ENCODE measurements around the gene LDB3.
"Not testable (repeated sequence)": the region's sequence is repeated elsewhere in the genome, so short reads cannot be mapped to it uniquely, and the experiment has no call there.

The LDB3 gene

GRCh38 chr10:86668297-86669165 is at the start of gene LDB3:
Gene LDB3, plus strand, starts transcription at chr10:86668511. Its CDS starts 181 bp downstream, at chr10:86668692.
- DNase-seq = no peak

DNA sequence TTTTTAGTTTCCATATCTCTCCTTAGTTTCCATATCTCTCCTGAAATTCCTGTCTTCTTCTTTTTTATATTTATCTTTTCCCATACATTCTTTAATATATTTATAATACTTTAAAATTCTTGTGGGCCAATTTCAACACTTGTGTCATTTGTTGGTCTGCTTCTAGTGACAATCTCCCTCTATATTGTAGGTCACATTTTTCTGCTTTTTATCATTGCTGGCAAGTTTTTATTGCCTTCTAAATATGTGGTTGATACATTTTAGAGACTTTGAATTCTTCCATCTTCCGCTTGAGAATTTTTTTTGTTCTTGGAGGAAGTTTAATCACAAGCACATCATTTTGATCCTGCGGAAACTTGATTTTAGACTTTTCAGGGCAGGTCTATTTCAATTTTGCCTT is 40.0 kb upstream of the LDB3 start:
- no peak for DNase-seq

DNA sequence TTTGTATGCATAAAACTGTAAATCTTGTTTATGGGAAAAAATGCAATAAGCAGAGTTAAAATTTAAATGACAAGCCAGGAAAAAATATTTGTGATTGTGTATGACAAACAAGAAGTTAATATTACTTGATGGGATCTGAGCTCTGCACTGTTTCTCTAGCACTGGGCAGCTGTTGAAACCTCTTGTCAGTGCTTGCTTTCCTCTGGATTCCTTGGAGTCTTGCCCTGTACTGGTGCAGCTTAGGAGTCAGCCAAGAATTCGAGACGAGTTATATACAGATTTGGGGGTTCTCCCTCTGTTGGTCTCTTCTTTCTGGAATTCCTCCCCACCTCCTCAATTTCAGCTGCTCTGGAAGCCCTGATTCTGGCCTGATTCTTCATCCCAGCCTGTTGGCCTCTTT is 38.2 kb upstream of the LDB3 start:
- DNase-seq = no peak

- no peak for DNase-seq
These were observed 36.1 kb upstream of the LDB3 start for GRCh38 chr10:86632009-86632800.

DNA sequence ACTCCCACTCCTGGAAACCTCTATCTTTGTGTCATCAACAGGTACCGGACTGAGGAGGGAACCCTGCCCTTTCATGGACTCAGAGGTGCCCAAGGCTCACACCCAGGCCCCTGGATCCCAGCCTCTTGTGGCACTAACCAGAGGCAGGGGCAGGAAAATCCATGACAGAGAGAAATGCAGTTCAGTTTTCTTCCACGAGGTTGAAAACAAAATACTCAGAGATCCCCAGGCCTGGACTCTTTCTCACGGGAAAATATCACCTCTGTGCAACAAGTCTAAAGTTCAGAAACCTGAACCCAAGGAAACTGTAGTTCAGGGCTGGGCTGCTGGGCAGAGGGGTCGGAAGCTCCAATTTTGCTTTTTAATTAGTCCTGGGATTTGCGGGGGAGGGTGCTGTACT is 35.4 kb upstream of the LDB3 start:
- DNase-seq = no peak

DNA sequence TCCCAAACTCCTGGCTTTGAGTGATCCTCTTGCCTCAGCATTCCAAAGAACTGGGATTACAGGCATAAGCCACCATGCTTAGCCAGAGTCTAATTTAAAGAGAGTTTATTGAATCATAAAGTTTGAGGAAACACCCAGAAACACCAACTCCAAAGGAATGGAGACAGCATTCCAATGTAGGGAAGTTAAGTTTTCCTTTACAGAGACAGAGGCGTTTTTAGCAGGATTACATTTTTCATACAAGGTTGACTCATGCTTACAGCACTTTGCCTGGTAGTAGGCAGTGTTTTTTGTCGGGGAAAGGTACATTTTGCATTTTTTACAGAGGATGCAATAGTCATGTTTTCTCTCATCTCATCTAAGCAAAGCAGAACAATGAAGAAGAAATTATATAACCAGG is 32.9 kb upstream of the LDB3 start:
- DNase-seq = no peak

DNA sequence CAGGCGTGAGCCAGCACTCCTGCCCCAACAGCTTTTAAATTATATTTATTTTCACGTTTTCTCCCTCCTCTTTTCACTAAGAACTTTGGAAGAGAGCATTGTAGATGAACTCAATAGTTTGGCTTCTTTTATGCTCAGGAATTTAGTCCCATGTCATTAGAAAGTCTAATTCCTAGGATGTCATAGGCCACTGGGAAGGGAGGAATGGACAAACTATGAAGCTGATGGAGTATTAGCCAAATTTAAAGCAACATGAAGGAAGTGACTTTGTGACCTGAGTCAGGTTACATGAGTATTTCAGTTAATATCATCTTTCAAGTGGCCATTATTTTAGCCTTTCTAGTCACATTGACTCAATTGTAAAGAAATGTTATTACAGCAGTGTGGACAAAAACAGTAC is 32.0 kb upstream of the LDB3 start:
- DNase-seq = no peak

DNA sequence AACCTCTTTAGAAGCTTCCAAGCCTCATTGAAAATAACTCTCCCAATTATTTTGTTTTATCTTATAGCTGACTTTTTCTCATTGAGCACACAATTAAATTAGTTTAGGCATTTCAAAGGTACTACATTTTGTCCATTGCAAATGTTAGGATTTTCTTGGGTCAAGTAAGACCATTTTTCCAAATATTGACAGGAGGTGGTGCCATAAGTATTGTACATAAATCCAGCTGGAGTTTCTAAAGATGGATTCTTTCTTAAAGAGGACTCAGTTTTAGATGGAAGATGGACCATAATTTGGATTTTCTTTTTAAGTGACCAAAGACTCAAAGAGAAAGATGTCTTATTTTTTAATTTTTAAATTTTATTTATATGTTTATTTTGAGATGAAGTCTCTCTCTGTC is 26.3 kb upstream of the LDB3 start:
- no peak for DNase-seq

- no peak for DNase-seq
These were observed 25.8 kb upstream of the LDB3 start for GRCh38 chr10:86642499-86642898.

GRCh38 chr10:86644152-86644793 is 24.0 kb upstream of the LDB3 start:
- DNase-seq = peak; percentile 1

- DNase-seq = no peak
These were observed 23.4 kb upstream of the LDB3 start for GRCh38 chr10:86644794-86645445.

GRCh38 chr10:86645621-86646165 is 22.6 kb upstream of the LDB3 start:
- not testable (repeated sequence) for DNase-seq

GRCh38 chr10:86646532-86646931 is 21.8 kb upstream of the LDB3 start:
- DNase-seq = no peak

DNA sequence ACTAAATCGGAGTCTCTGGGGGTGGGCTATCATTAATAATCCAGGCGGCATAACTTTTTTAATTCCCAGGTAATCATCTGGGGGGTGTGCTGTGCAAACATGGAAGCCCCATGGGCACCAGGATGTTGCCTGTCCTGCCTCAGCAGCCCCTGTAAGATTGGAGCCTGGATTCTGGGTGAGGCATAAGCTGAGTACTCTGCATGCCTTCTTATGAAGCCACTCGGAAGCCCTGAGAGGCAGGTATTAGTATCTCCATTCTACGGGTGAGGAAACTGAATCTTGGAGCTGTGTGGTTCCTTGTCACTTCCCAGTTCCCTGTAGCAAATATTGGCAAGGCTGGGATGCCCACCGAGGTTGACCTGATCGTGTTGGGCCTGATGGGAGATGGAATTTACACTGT is 21.4 kb upstream of the LDB3 start:
- DNase-seq = no peak

GRCh38 chr10:86647773-86648703 is 20.3 kb upstream of the LDB3 start:
- no peak for DNase-seq

GRCh38 chr10:86648704-86649427 is 19.4 kb upstream of the LDB3 start:
- DNase-seq = no peak

DNA sequence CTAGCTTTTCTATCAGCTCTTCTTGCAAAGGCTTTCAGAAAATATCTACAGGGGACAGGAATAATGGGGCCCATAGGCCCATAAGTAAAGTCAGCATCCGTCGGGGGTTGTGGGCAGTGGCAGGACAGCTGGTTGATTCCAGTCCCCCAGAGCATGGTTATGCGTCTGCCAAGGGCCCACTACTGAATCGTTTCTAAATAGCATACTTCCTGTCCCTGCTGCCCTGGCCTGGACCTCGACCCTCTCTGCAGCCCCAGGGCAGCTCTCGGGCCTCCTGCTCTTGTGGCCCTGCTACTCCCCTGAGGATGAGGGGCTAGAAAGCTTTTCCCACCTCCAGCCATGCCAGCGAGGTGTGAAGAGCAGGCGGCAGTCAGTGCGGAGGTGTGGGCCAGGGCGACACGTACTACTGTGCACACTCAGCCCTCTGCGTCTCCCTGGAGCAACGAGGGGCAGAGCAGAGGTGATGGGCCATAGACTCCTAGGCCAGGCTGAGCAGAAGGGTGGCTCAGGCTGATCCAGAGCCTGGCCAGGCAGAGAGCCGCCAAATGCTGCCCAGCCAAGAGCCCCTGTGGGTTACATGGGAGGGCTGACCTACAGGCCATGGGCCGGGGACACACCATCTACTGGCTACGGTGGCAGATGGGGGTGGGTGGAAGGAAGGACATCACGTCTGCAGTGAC is 18.7 kb upstream of the LDB3 start:
- no peak for DNase-seq

DNA sequence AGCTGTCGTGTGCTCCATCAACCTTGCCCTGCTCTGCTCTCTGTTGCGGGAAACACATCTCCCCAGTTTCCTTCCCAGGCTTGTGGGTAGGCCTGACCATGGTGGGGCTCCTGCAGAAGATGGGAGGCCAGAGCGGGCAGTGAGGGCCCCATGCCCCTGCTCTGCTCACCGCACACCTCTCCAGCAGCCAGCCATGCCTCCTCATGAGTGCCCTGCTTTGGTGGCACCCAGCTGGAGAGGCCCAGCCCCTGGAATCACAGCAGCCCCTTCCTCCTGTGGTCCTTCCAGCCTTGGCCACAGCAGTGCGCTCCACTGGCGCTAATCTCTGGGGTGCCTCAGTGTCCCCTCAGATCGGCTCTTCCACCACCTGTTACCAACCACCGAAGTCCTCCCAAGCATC is 18.2 kb upstream of the LDB3 start:
- no peak for DNase-seq

DNA sequence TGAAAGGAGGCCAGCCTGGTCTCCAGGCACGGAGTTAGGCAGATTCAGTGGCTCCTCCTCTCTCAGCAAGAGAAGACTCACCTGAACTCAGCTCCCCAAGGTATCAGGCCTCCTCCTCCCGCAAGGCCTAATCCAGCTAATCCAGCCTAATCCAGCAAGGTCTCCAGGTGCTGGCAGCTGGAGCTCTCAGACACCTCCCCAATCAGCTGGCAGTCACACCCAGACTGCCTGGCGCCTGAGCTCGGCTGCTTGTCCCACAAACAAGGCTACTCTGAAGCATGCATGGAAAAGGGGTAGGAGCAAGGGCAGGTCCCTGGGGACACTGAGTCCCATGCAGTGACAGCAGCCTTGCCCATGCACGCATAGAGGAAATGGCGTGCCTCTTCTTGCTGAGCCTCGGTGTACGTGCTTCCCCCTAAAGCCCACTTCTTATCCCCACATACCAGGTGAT is 17.3 kb upstream of the LDB3 start:
- DNase-seq = no peak

DNA sequence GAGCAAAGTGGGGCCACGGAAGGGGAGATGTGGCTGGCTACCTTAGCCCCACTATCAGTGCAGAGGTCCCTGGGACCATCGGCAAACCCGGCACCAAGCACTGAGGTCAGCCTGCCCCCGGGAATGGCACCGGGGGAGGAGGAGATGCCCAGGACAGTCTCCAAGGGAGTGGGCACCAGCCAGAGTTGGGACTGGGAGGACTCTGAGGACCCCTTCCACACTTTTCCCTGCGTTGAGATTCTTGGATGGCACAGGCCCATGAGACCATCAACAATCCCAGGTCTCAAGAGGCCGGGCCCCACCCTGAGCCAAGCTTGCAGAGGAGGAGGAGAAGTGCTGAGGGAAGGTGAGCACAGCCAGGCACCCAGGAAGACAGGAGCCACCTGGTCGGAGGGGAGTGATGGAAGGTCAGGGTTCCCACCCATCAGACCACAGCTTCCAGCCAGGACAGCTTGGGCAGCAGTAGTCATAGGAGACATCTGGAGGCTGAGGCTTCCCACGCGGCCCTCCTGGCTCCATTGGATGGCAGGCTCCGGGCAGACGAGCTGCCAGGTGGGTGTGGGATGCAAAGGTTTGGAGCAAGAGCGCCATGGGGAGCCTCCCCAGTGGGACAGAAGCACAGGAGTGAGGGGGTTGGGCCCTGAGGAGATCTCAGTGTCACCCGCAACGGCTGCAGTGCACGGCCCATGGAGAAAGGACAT is 16.5 kb upstream of the LDB3 start:
- DNase-seq = no peak

Measured in suppressor macrophage treated with lipopolysaccharide for 4 hours (primary cell).